ENCODE results near the gene CTBP1.
"Not testable (repeated sequence)": the region's sequence is repeated elsewhere in the genome, so short reads cannot be mapped to it uniquely, and the experiment has no call there.

Gene CTBP1

DNA sequence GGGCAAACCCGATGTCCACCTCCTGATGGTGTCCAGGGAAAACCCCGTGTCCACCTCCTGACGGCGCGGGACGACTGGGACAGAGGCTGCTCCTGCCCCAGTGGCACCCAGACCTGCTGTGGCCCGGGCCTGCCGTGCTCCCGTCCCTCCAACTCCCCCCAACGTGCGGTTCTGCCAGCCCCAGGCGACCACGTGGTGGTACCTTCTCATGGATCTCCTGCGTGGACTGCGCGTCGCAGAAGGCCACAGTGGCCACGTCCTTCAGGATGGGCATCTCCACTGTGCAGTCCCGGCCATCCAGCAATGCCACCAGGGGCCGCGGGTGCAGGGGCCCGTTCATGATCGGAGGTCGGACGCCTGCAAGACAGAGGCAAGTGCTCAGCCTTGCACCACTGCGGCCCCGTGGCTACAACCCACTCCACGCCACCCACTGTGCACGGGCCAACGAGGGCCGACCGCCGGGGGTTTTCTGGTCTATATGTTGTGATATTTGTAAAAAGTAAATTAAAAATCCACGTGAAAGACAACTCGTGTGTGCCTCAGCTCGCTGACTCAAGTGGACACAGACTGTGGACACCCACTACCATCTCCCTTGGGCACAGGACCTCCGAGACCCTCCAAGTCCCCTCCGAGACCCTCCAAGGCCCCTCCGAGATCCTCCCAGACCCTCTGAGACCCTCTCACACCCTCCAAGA, 10.8 kb downstream of the CTBP1 start:
- no peak for DNase-seq (ENCODE audit: low spot score)

DNA sequence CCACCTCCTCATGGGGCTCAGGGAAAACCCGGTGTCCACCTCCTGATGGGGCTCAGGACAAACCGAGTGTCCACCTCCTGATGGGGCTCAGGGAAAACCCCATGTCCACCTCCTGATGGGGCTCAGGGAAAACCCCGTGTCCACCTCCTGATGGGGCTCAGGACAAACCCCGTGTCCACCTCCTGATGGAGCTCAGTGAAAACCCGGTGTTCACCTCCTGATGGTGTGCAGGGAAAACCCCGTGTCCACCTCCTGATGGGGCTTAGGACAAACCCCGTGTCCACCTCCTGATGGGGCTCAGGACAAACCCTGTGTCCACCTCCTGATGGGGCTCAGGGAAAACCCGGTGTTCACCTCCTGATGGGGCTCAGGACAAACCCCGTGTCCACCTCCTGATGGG, 11.7 kb downstream of the CTBP1 start:
- DNase-seq (ENCODE audit: low spot score): not testable (repeated sequence)

DNA sequence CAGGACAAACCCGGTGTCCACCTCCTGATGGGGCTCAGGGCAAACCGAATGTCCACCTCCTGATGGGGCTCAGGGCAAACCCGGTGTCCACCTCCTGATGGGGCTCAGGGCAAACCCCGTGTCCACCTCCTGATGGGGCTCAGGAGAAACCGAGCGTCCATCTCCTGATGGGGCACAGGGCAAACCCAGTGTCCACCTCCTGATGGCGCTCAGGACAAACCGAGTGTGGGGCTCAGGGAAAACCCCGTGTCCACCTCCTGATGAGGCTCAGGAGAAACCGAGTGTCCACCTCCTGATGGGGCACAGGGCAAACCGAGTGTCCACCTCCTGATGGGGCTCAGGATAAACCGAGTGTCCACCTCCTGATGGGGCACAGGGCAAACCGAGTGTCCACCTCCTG, 12.1 kb downstream of the CTBP1 start:
- DNase-seq (ENCODE audit: low spot score): not testable (repeated sequence)

DNA sequence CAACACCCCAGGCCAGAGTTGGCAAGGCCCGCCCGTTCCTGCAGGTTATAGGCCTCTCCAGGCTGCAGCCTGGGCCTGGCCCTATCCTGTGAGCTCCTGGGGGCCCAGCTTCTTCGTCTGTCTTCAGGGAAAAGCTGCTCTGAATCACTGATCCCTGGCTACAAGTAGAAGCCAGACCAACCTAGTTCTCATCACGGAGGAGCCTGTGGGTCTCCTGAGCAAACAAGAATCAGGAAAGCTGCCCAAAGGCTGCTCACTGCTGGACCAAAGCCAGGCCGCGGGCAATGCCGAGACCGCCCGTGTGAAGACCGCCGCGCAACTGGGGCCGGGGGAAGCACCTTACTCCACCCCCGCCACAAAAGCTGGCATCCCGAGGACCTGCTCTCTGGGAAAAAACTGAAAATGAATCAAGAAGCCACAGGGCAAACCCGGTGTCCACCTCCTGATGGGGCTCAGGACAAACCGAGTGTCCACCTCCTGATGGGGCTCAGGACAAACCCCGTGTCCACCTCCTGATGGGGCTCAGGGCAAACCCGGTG, 12.8 kb downstream of the CTBP1 start:
- no peak for DNase-seq (ENCODE audit: low spot score)

DNA sequence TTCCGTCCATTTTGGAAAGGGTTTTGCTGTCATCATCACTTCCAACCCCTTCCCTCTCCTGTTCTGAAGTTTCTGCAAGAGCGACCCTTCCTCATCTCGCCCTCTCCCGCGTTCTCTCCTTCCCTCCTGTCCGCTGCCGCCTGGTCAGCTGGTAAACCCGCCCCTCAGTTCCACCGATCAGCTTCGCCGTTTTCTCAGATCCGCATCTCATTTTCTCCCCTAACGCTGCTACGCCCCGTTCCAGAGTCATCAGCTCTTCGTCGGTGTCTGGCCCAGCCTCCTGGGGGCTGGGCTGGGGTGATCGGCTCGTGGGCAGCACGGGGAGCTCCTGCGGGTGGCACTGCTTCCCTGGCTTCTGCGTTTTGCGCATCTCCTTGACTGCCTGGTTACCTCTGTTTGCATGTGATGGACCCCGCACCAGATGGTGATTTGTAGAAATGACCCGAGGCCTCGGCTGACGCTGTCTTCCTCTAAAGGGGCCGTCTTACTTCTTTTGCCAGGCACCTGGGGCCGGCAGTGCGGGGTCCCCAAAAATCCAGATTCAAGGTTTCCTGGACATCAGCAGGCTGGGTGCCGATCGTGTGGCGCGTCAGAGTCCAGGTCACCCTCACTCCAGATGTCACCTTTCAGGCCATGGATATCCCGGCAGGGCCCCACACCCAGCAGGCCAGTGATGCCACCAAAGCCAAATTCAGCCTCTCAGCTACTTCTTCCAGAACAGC, 13.4 kb downstream of the CTBP1 start:
- no peak for DNase-seq (ENCODE audit: low spot score)

- DNase-seq (ENCODE audit: low spot score): no peak
These were observed 14.1 kb downstream of the CTBP1 start for GRCh38 chr4:1234811-1235292.

GRCh38 chr4:1234309-1234695, 14.6 kb downstream of the CTBP1 start:
- DNase-seq (ENCODE audit: low spot score): no peak

- no peak for DNase-seq (ENCODE audit: low spot score)
These were observed 15.2 kb downstream of the CTBP1 start for GRCh38 chr4:1233641-1234308.

GRCh38 chr4:1232661-1233621, 16.0 kb downstream of the CTBP1 start:
- no peak for DNase-seq (ENCODE audit: low spot score)

DNA sequence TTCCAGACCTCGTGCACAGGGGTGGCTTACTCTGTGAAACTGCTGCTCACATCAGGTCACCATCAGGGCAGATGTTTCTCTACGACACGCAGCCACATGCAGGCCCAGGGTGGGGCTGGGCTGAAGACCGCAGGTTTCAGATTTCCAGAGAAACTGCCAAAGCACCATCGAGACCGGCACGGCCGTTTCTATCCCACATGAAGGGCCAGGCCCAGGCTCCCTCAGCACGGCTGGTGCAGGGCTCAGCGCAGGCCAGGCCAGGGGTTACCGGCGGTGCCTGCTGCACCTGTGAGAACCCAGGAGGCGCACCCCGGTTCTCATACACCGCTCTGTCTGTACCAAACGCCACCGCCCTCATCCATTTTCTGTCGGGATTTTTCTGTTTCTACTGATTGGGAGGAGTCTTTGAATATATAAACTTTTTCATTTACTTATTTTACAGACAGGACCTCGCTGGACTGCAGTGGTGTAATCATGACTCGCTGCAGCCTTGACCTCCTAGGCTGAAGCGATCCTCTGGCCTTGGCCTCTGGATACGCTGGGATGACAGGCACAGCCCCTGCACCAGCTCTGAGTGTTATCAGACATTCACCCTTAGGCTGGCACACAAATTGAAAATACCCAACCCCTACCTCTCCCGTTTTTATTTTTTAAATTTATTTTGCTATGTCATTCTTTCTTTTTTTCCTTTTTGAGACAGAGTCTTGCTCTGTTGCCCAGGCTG, 17.1 kb downstream of the CTBP1 start:
- DNase-seq (ENCODE audit: low spot score): no peak

- DNase-seq (ENCODE audit: low spot score): no peak
These were observed 17.8 kb downstream of the CTBP1 start for GRCh38 chr4:1230971-1231636.

- no peak for DNase-seq (ENCODE audit: low spot score)
These were observed 18.6 kb downstream of the CTBP1 start for GRCh38 chr4:1230316-1230715.

- no peak for DNase-seq (ENCODE audit: low spot score)
These were observed 19.6 kb downstream of the CTBP1 start for GRCh38 chr4:1229117-1229849.

- no peak for DNase-seq (ENCODE audit: low spot score)
These were observed 21.1 kb downstream of the CTBP1 start for GRCh38 chr4:1227816-1228215.

- no peak for DNase-seq (ENCODE audit: low spot score)
These were observed 22.3 kb downstream of the CTBP1 start for GRCh38 chr4:1226598-1226997.

GRCh38 chr4:1226144-1226481, 22.8 kb downstream of the CTBP1 start:
- no peak for DNase-seq (ENCODE audit: low spot score)

DNA sequence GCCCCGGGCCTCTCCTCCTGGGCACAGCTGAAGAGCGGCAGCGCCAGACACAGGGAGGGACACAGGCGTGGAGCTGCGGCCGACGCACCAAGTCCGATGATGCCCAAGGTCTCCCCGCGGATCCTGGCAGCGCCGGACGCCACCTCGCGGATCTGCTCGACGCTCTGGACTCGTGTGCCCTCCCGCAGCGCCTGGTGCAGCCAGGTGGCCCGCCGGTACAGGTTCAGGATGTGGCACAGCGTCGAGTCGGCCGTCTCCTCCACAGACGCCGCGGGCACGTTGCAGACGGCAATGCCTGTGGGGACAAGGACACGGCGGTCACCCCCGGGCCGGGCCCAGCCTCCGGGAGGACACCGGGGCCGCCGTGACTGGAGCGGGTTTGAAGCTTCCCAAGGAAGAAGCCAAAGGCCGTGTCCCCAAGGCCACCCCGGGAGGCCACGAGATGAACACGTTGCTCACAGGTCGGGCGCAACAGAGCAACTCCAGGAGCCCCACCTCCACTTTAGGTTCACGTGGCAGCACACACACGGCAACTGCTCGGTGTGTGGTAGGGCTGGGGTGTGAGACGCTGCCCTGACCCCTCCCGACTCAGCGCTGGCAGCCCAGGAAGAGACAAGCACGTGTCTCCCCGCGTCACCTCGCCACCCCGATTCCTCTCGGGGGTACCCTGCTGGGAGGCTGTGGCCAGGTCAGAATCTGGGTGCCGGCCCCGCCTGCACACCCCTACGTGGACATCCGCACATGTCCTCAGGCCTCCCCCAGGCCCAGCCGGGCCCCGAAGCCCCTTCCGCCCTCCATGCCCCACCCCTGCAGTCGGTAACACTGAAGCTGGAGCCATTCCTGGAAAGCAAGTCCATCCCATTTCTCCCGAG, 23.4 kb downstream of the CTBP1 start:
- DNase-seq (ENCODE audit: low spot score): no peak

DNA sequence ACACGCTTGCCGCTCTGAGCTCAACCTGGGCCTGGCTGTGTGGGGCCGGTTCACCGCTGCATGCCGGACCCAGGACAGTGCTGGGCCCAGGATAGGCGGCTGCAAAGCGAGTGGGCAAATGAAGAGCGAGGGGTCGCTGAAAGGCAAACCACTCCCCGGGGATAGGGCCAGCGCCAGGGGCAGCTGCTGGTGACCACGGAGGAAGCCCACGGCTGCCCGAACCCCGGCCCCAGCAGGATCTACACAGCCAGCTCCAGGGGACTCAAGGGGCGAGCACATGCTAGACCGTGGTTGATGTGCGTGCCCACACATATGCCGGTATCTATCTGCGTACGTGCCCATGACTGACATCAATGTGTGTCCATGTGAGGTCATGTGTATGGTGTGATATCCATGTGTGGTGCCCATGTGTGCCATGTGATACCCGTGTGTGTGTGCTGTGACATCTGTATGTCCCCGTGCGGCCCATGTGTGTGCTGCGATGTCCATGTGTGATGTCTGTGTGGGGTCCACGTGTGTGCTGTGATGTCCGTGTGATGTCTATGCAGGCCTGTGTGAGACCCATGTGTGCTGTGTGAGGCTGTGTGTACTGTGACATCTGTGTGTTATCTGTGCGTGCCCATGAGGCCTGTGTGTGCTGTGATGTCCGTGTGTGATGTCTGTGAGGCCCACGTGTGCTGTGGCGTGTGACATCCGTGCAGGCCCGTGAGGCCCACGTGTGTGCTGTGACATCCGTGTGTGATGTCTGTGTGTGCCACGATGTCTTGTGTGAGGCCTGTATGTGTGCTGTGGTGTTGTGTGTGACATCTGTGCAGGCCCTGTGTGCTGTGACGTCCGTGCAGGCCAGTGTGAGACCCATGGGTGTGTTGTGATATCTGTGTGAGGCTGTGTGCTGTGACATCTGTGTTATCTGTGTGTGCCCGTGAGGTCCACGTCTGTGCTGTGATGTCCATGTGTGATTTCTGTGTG, 24.8 kb downstream of the CTBP1 start:
- DNase-seq (ENCODE audit: low spot score): no peak
